Keratinocyte (primary cell): ENCODE data around the gene LYL1.

Source experiments
- CTCF ChIP-seq, 3 experiments: IDR thresholded peaks in 1 of 3; conservative IDR thresholded peaks in 1 of 3; optimal IDR thresholded peaks in 1 of 3; 2 replicates in 2 of 3; 3 replicates in 1 of 3; pipeline versions ENCODE3 to v1.5.1; 2011; ENCODE audit warnings: low read length in 3 of 3, mild to moderate bottlenecking in 3 of 3, moderate library complexity in 2 of 3, control low read depth in 1 of 3, inconsistent platforms in 1 of 3; ENCODE audit not compliant: insufficient read depth in 2 of 3; ENCODE audit errors: extremely low read depth in 1 of 3
- EZH2 ChIP-seq: IDR thresholded peaks from one replicate; pipeline ENCODE4 v1.6.1; 2012; ENCODE audit warnings: inconsistent platforms, mild to moderate bottlenecking, low read length, moderate library complexity

- TF ChIP-seq CTCF (optimal IDR thresholded peaks at IDR 0.05 in 1 of 3, IDR thresholded peaks at IDR 0.05 in 1 of 3, conservative IDR thresholded peaks at IDR 0.05 in 1 of 3; ENCODE audit: extremely low read depth in 1 of 3, insufficient read depth in 2 of 3, low read length in 3 of 3) (no peak), EZH2 (no peak)
Measured at GRCh38 chr19:13102666-13103580, at the start of gene LYL1.
